ENCODE data around the gene SNAI1.
"Not testable (repeated sequence)": the region's sequence is repeated elsewhere in the genome, so short reads cannot be mapped to it uniquely, and the experiment has no call there.

The SNAI1 gene

DNA sequence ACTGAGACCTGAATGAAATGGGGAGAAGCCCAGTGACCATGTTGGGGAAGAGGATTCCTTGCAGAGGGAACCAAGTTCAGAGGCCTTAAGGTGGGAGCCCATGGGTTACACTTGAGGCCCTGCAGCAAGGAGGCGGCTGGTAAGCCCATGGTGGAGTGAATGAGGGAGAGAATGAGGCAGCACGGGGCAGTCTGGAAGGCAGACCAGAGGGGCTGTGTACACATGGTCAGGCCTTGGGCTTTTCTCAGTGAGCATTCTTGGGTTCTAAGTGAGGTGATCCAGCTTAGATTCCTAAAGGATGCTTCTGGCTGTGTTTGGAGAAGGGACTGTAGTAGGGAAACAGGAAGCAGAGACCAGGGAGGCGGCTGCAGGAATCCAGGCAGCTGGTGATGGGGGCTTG lies 27.6 kb upstream of the SNAI1 start:
- Histone ChIP-seq H3K4me1 (ENCODE audit: insufficient read depth, poor library complexity, severe bottlenecking) (peaks cover 11% of the 10 kb centered on the region), H3K27me3 (ENCODE audit: insufficient read depth, poor library complexity, severe bottlenecking) (no peaks in the 10 kb centered on the region), H3K9me3 (ENCODE audit: severe bottlenecking) (no peaks in the 10 kb centered on the region), H3K4me3 (ENCODE audit: severe bottlenecking) (no peak overlapping the region), H3K27ac (ENCODE audit: poor library complexity, severe bottlenecking) (no peak overlapping the region), H3K36me3 (ENCODE audit: low read depth) (peaks cover 66% of the 10 kb centered on the region)
- DNase-seq (ENCODE audit: low spot score), result no peak
- TF ChIP-seq CTCF (IDR thresholded peaks at IDR 0.05; ENCODE audit: poor library complexity, severe bottlenecking), result no peak
- peak; percentile 4; the same call in 1 of the 3 replicates for ATAC-seq (ENCODE audit: low read depth)

- H3K36me3 ChIP-seq (ENCODE audit: low read depth), result peaks cover 60% of the 10 kb centered on the region
- H3K4me3 ChIP-seq (ENCODE audit: severe bottlenecking); H3K27me3 ChIP-seq (ENCODE audit: insufficient read depth, poor library complexity, severe bottlenecking); DNase-seq (ENCODE audit: low spot score); H3K27ac ChIP-seq (ENCODE audit: poor library complexity, severe bottlenecking); H3K4me1 ChIP-seq (ENCODE audit: insufficient read depth, poor library complexity, severe bottlenecking); ATAC-seq (ENCODE audit: low read depth); H3K9me3 ChIP-seq (ENCODE audit: severe bottlenecking): not testable (repeated sequence)
Measured at GRCh38 chr20:49955830-49956396, 26.9 kb upstream of the SNAI1 start.

- Histone ChIP-seq H3K9me3 (ENCODE audit: severe bottlenecking) (no peaks in the 10 kb centered on the region), H3K27ac (ENCODE audit: poor library complexity, severe bottlenecking) (no peak overlapping the region), H3K36me3 (ENCODE audit: low read depth) (peaks cover 52% of the 10 kb centered on the region), H3K4me3 (ENCODE audit: severe bottlenecking) (no peak overlapping the region), H3K4me1 (ENCODE audit: insufficient read depth, poor library complexity, severe bottlenecking) (no peaks in the 10 kb centered on the region), H3K27me3 (ENCODE audit: insufficient read depth, poor library complexity, severe bottlenecking) (no peaks in the 10 kb centered on the region)
- TF ChIP-seq CTCF (IDR thresholded peaks at IDR 0.05; ENCODE audit: poor library complexity, severe bottlenecking), result no peak
- ATAC-seq (ENCODE audit: low read depth), result no peak
- DNase-seq (ENCODE audit: low spot score), result no peak
Measured at GRCh38 chr20:49956689-49957088, 26.1 kb upstream of the SNAI1 start.

DNA sequence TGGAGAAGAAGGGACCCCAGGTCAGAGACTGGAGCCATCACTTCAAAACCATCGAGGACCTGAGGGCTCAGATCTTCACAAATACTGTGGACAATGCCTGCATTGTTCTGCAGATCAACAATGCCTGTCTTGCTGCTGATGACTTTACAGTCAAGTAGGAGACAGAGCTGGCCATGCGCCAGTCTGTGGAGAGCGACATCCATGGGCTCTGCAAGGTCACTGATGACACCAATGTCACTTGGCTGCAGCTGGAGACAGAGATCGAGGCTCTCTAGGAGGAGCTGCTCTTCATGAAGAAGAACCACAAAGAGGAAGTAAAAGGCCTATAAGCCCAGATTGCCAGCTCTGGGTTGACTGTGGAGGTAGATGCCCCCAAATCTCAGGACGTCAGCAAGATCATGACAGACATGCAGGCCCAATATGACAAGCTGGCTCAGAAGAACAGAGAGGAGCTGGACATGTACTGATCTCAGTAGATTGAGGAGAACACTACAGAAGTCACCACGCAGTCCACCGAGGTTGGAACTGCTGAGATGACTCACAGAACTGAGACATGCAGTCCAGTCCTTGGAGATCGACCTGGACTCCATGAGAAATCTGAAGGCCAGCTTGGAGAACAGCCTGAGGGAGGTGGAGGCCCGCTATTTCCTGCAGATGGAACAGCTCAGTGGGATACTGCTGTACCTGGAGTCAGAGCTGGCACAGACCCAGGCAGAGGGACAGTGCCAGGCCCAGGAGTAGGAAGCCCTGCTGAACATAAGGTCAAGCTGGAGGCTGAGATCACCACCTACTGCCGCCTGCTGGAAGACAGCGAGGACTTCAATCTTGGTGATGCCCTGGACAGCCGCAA lies 25.5 kb upstream of the SNAI1 start:
- H3K4me3 ChIP-seq (ENCODE audit: severe bottlenecking); H3K27me3 ChIP-seq (ENCODE audit: insufficient read depth, poor library complexity, severe bottlenecking); DNase-seq (ENCODE audit: low spot score); ATAC-seq (ENCODE audit: low read depth); H3K4me1 ChIP-seq (ENCODE audit: insufficient read depth, poor library complexity, severe bottlenecking); H3K27ac ChIP-seq (ENCODE audit: poor library complexity, severe bottlenecking); H3K9me3 ChIP-seq (ENCODE audit: severe bottlenecking): not testable (repeated sequence)
- peak; percentile 11 for TF ChIP-seq CTCF (IDR thresholded peaks at IDR 0.05; ENCODE audit: poor library complexity, severe bottlenecking)
- H3K36me3 ChIP-seq (ENCODE audit: low read depth), result peaks cover 46% of the 10 kb centered on the region

- ATAC-seq (ENCODE audit: low read depth), result no peak
- Histone ChIP-seq H3K4me3 (ENCODE audit: severe bottlenecking) (no peak overlapping the region), H3K36me3 (ENCODE audit: low read depth) (peaks cover 5% of the 10 kb centered on the region), H3K4me1 (ENCODE audit: insufficient read depth, poor library complexity, severe bottlenecking) (peaks cover 5% of the 10 kb centered on the region), H3K27ac (ENCODE audit: poor library complexity, severe bottlenecking) (no peak overlapping the region), H3K9me3 (ENCODE audit: severe bottlenecking) (no peaks in the 10 kb centered on the region), H3K27me3 (ENCODE audit: insufficient read depth, poor library complexity, severe bottlenecking) (no peaks in the 10 kb centered on the region)
- no peak for TF ChIP-seq CTCF (IDR thresholded peaks at IDR 0.05; ENCODE audit: poor library complexity, severe bottlenecking)
- DNase-seq (ENCODE audit: low spot score), result no peak
Measured at GRCh38 chr20:49961413-49961812, 21.4 kb upstream of the SNAI1 start.
